Mesothelial cell of epicardium (in vitro differentiated cells): ENCODE results near the gene FOXN3. TPM values are rescaled to one million over a fixed set of nuclear protein-coding genes. Genes with fewer than 3 reads are reported as not detected.

Source experiments
- DNase-seq, 2 experiments: peaks; one replicate each; pipeline ENCODE4 v3.0.0; 2021; ENCODE audit warnings: low spot score in 2 of 2; ENCODE audit not compliant: unreplicated experiment in 2 of 2
- H3K27ac Mint-ChIP-seq: 2 replicates; pipeline ENCODE4 v1.8.0; 2021; ENCODE audit warnings: mixed read lengths
- H3K27me3 Mint-ChIP-seq: 2 replicates; pipeline ENCODE4 v1.8.0; 2021; ENCODE audit warnings: low read depth, mixed read lengths
- H3K36me3 Mint-ChIP-seq: 2 replicates; pipeline ENCODE4 v1.8.0; 2021; ENCODE audit warnings: mixed read lengths
- H3K4me1 Mint-ChIP-seq: 2 replicates; pipeline ENCODE4 v1.8.0; 2021; ENCODE audit warnings: mixed read lengths
- H3K4me3 Mint-ChIP-seq: 2 replicates; pipeline ENCODE4 v1.8.0; 2021; ENCODE audit warnings: mild to moderate bottlenecking, moderate library complexity, mixed read lengths
- H3K9me3 Mint-ChIP-seq: 2 replicates; pipeline ENCODE4 v1.8.0; 2021; ENCODE audit warnings: mixed read lengths
- total RNA-seq: library from RNA; stranded (reverse); gene quantifications from 3 replicates; pipeline ENCODE4 v1.2.1, GENCODE V29; 2021
- TF ChIP-seq, protein P1 (sequence below): fragments of 200-600 bp; sonication (generic); IDR thresholded peaks from one replicate; pipeline ENCODE4 v1.5.0; 2021; ENCODE audit warnings: antibody characterized with exemption; ENCODE audit not compliant: unreplicated experiment

The FOXN3 gene
- total RNA-seq, 1 donor from 2014 or later = 124 TPM

DNA sequence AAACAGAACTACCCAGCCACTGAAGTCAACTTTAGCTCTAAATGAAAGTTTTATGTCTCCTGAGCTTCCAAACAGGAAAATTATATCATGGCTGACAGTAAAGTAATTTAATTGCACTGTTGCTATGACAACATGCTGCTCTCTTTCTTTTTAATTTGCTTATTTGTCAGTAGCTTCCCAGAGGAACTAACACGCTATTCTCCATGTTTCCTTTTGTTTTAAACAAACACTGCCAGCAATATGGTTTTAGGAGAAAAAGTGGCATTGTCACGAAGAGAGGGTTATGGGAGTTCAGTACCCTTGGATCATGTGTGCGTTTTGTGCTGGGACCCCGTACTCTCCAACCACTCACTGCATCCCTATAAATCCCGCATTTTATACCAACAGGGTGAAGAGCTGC, 1.9 kb downstream of the FOXN3 start:
- Mint-ChIP-seq H3K27ac (peak overlapping the region; percentile 98), H3K4me1 (peaks cover 34% of the 10 kb centered on the region), H3K9me3 (no peaks in the 10 kb centered on the region), H3K27me3 (no peaks in the 10 kb centered on the region), H3K4me3 (peak overlapping the region; percentile 96), H3K36me3 (peaks cover 25% of the 10 kb centered on the region)
- DNase-seq = no peak
- TF ChIP-seq, protein P1, sequence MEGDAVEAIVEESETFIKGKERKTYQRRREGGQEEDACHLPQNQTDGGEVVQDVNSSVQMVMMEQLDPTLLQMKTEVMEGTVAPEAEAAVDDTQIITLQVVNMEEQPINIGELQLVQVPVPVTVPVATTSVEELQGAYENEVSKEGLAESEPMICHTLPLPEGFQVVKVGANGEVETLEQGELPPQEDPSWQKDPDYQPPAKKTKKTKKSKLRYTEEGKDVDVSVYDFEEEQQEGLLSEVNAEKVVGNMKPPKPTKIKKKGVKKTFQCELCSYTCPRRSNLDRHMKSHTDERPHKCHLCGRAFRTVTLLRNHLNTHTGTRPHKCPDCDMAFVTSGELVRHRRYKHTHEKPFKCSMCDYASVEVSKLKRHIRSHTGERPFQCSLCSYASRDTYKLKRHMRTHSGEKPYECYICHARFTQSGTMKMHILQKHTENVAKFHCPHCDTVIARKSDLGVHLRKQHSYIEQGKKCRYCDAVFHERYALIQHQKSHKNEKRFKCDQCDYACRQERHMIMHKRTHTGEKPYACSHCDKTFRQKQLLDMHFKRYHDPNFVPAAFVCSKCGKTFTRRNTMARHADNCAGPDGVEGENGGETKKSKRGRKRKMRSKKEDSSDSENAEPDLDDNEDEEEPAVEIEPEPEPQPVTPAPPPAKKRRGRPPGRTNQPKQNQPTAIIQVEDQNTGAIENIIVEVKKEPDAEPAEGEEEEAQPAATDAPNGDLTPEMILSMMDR = no peak

DNA sequence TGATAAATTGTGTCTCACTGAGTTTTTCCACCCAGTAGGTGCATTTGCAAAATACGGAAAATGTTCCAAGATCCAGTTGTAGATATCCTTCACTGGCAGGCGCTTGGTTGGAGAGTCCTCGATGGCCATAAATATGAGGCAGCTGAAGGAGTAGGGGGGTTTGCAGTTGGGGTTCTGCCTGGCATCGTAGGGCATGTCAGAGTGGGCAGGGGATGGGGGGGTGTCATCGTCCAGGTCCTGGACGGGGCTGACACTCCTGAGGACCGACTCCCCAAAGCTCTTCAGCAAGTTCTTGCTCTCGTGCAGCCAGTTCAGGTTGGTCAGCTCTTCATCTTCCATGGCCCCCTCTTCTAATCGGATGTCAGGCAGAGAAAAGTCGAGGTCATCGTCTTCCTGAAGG, 5.1 kb downstream of the FOXN3 start:
- Mint-ChIP-seq H3K27me3 (no peaks in the 10 kb centered on the region), H3K4me1 (peaks cover 31% of the 10 kb centered on the region), H3K36me3 (peaks cover 29% of the 10 kb centered on the region), H3K9me3 (no peaks in the 10 kb centered on the region), H3K4me3 (no peak overlapping the region), H3K27ac (no peak overlapping the region)
- TF ChIP-seq, protein P1 = no peak
- DNase-seq = no peak

DNA sequence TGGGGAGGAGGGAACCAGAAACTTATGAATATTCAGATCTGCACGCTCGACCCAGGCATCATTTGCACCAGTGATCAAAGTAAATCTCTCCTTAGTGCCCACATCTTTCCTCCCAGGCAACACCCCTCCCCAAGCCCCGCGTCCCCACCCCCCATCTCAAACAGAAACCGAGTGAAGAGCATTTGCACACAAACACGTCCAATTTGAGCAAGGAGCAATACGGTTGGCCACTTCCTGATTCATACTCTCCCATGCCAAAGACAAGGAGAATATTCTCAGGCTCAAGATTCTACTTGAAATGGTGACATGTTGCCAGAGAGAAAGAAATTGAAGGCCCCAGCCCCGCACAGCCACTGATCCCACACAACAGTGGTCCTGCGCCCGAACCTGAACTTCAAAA, 7.1 kb downstream of the FOXN3 start:
- peak overlapping the region; percentile 47 for H3K27ac Mint-ChIP-seq
- H3K36me3 Mint-ChIP-seq = peaks cover 33% of the 10 kb centered on the region
- TF ChIP-seq, protein P1 = no peak
- peaks cover 26% of the 10 kb centered on the region for H3K4me1 Mint-ChIP-seq
- no peak overlapping the region for H3K4me3 Mint-ChIP-seq
- no peak for DNase-seq
- H3K9me3 Mint-ChIP-seq = no peaks in the 10 kb centered on the region
- H3K27me3 Mint-ChIP-seq = no peaks in the 10 kb centered on the region

DNA sequence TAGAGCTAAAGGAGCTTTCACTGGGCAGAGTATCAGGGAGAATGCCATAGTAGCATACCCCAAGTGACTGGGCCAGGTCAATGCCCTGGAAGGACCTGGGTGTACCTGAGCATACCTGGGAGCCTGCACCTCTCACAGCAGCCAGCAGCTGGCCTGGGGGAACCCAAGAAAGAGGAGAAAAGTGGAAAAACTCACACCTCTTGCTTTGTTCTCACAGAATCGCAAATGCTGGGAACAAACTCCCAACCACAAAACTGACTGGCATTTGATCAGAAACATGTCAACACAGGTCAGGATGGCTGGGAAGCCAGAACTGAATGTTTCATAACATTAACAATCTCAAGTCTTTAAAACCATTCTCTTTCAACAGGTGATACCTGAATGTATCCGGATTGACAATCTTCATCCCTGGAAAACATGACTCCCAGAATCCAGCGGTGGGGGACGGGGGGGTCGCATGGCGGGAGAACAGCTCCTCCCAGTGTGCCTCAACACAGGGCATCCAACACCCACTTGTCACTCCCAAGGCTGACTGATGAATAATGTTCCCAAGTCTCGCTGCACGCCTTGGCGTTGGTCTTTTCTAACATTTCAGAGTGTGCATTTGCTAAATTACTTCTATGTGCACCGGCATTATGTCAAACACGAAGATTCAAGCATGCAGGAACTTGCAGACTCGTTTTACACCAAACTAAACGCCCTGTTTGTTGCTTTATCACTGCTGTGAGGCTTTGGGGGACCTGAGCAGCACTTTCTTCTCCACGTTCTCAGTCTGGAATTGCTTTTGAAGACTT, 7.9 kb downstream of the FOXN3 start:
- H3K4me1 Mint-ChIP-seq = peaks cover 23% of the 10 kb centered on the region
- TF ChIP-seq, protein P1 = no peak
- peaks cover 33% of the 10 kb centered on the region for H3K36me3 Mint-ChIP-seq
- no peak for DNase-seq
- peak overlapping the region; percentile 8 for H3K27ac Mint-ChIP-seq
- no peaks in the 10 kb centered on the region for H3K27me3 Mint-ChIP-seq
- no peak overlapping the region for H3K4me3 Mint-ChIP-seq
- H3K9me3 Mint-ChIP-seq = no peaks in the 10 kb centered on the region

DNA sequence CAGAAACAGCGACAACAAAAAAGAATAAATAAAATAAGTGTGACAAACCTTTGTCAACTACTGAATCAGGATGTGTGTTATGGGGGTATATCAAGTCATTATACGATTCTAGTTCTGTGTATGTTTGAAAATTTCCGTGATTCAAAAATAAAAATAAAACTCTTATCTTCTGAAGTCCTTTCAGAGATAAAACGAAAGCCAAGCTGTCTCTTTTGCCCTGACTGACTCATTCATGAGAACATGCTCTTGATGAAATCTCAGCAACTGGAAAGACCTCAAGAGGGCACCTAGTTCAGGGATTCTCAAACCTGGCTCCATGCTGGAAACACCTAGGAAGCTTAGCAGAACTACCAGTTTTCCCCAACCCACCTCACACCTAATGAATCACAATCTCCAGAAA, 9.2 kb downstream of the FOXN3 start:
- H3K4me1 Mint-ChIP-seq = peaks cover 23% of the 10 kb centered on the region
- H3K4me3 Mint-ChIP-seq = no peak overlapping the region
- TF ChIP-seq, protein P1 = no peak
- H3K27ac Mint-ChIP-seq = peak overlapping the region; percentile 72
- DNase-seq = no peak
- peaks cover 37% of the 10 kb centered on the region for H3K36me3 Mint-ChIP-seq
- no peaks in the 10 kb centered on the region for H3K9me3 Mint-ChIP-seq
- H3K27me3 Mint-ChIP-seq = no peaks in the 10 kb centered on the region
